ENCODE results near the gene SUPT3H. TPM values are rescaled to one million over a fixed set of nuclear protein-coding genes. Genes with fewer than 3 reads are reported as not detected.

The SUPT3H gene
- total and polyA plus RNA-seq, 2 of the 13 experiments (the other 11 are each of a cell fraction or from before 2014, with no cell fraction given) = 11.9 to 36.1 TPM

GRCh38 chr6:45160305-45160704 is 217.4 kb downstream of the SUPT3H start:
- BruUV-seq (replicated peaks) = no TSS peak
- in situ Hi-C loops (cut with HindIII; ENCODE audit: extremely low pct_ligation_motif_present, low pct_unique_long_range_greater_than_20kb) = no loop called here
- intact Hi-C loops (cut with micrococcal nuclease; ENCODE audit: unreplicated experiment) = no loop called here
- 97% methylated on average over 4 of the region's 4 CpGs for WGBS (ENCODE audit: low lambda C conversion rate)
- no peak overlapping the region for H3K4me3 ChIP-seq (replicated peaks in 1 of 3; ENCODE audit: insufficient read depth in 1 of 3, low read depth in 2 of 3, low read length in 3 of 3)
- H3K4me1 ChIP-seq (ENCODE audit: insufficient read depth, low read length) = 0 out of 2 replicates have a peak, but pooled peaks cover 5% of the 10 kb centered on the region
- no peaks in the 10 kb centered on the region for H3K36me3 ChIP-seq (replicated peaks in 1 of 2; ENCODE audit: control insufficient read depth in 1 of 2, insufficient read depth in 2 of 2, low read length in 2 of 2)
- ChIA-PET POLR2A (no interaction called here), CTCF (ENCODE audit: low intra/inter-chr PET ratio, low total read pairs) (no interaction called here)
- H3K4me2 ChIP-seq (ENCODE audit: low read depth, low read length) = no peak overlapping the region
- no peak for DNase-seq (ENCODE audit: low spot score)
- H3K9ac ChIP-seq (ENCODE audit: insufficient read depth, low read depth, low read length) = no peak overlapping the region
- no peak for ATAC-seq
- H3K27ac ChIP-seq (ENCODE audit: extremely low read length, insufficient read depth, low read length) = no peak overlapping the region
- H3K79me2 ChIP-seq (ENCODE audit: insufficient read depth, low read length) = no peaks in the 10 kb centered on the region
- no peak overlapping the region for H2AFZ ChIP-seq (ENCODE audit: low read length)
- H3K27me3 ChIP-seq (ENCODE audit: control insufficient read depth in 1 of 2, insufficient read depth in 2 of 2, low read length in 2 of 2) = no peaks in the 10 kb centered on the region
- FAIRE-seq = no peak
- TF ChIP-seq MAFK (conservative IDR thresholded peaks at IDR 0.05 in 1 of 2, IDR thresholded peaks at IDR 0.05 in 1 of 2; ENCODE audit: low read length in 2 of 2) (peak; percentile 57 to 75; a peak in 3 of 4 replicates), KDM1A (CRISPR knock-in tag; IDR thresholded peaks at IDR 0.05) (no peak), FOXA3 (CRISPR knock-in tag; IDR thresholded peaks at IDR 0.05) (no peak), SIX1 (CRISPR knock-in tag; IDR thresholded peaks at IDR 0.05; ENCODE audit: borderline replicate concordance) (no peak), TSC22D2 (CRISPR knock-in tag; IDR thresholded peaks at IDR 0.05; ENCODE audit: borderline replicate concordance) (no peak), ZNF616 (CRISPR knock-in tag; IDR thresholded peaks at IDR 0.05; ENCODE audit: low read depth) (no peak)
- H3K9me3 ChIP-seq (ENCODE audit: low read length) = no peaks in the 10 kb centered on the region
- no peaks in the 10 kb centered on the region for H4K20me1 ChIP-seq (ENCODE audit: insufficient read depth, low read length)

GRCh38 chr6:45156075-45156474 is 221.7 kb downstream of the SUPT3H start:
- ChIA-PET POLR2A (no interaction called here), CTCF (ENCODE audit: low intra/inter-chr PET ratio, low total read pairs) (no interaction called here)
- H3K9ac ChIP-seq (ENCODE audit: insufficient read depth, low read depth, low read length) = no peak overlapping the region
- no peak overlapping the region for H3K27ac ChIP-seq (ENCODE audit: extremely low read length, insufficient read depth, low read length)
- in situ Hi-C loops (cut with HindIII; ENCODE audit: extremely low pct_ligation_motif_present, low pct_unique_long_range_greater_than_20kb) (no loop called here), intact Hi-C loops (cut with micrococcal nuclease; ENCODE audit: unreplicated experiment) (no loop called here)
- 75% methylated on average over 2 of the region's 2 CpGs for WGBS (ENCODE audit: low lambda C conversion rate)
- DNase-seq (ENCODE audit: low spot score) (no peak), FAIRE-seq (no peak), ATAC-seq (no peak)
- no peak overlapping the region for H2AFZ ChIP-seq (ENCODE audit: low read length)
- H3K36me3 ChIP-seq (replicated peaks in 1 of 2; ENCODE audit: control insufficient read depth in 1 of 2, insufficient read depth in 2 of 2, low read length in 2 of 2) = no peaks in the 10 kb centered on the region
- H3K4me2 ChIP-seq (ENCODE audit: low read depth, low read length) = no peak overlapping the region
- no peak overlapping the region for H3K4me3 ChIP-seq (replicated peaks in 1 of 3; ENCODE audit: insufficient read depth in 1 of 3, low read depth in 2 of 3, low read length in 3 of 3)
- no TSS peak for BruUV-seq (replicated peaks)
- no peaks in the 10 kb centered on the region for H3K79me2 ChIP-seq (ENCODE audit: insufficient read depth, low read length)
- H3K27me3 ChIP-seq (ENCODE audit: control insufficient read depth in 1 of 2, insufficient read depth in 2 of 2, low read length in 2 of 2) = no peaks in the 10 kb centered on the region
- H3K9me3 ChIP-seq (ENCODE audit: low read length) = no peaks in the 10 kb centered on the region
- no peaks in the 10 kb centered on the region for H4K20me1 ChIP-seq (ENCODE audit: insufficient read depth, low read length)
- 0 out of 2 replicates have a peak, but pooled peaks cover 4% of the 10 kb centered on the region for H3K4me1 ChIP-seq (ENCODE audit: insufficient read depth, low read length)
- TF ChIP-seq PPARG (CRISPR knock-in tag; conservative IDR thresholded peaks at IDR 0.05) (no peak), CAMTA2 (CRISPR knock-in tag; IDR thresholded peaks at IDR 0.05; ENCODE audit: borderline replicate concordance) (no peak), FIP1L1 (IDR thresholded peaks at IDR 0.05; ENCODE audit: borderline replicate concordance, insufficient read depth, low read depth, low read length) (no peak), NKX3-1 (CRISPR knock-in tag; IDR thresholded peaks at IDR 0.05) (no peak), ARID3A (IDR thresholded peaks at IDR 0.05; ENCODE audit: low read depth, low read length) (no peak), TSC22D2 (CRISPR knock-in tag; IDR thresholded peaks at IDR 0.05; ENCODE audit: borderline replicate concordance) (no peak), HBP1 (CRISPR knock-in tag; IDR thresholded peaks at IDR 0.05; ENCODE audit: low read depth) (no peak), ZBTB33 (CRISPR knock-in tag; IDR thresholded peaks at IDR 0.05) (no peak)

Measured in HepG2 (cell line).